Activated CD8-positive, alpha-beta memory T cell treated with anti-CD3 and anti-CD28 coated beads, Interleukin-2, amount 50 U/mL, for 24 hours (primary cell): ENCODE measurements around the gene TMEM235.

Source experiments
- DNase-seq: peaks from one replicate; pipeline ENCODE4 v3.0.0-alpha.2; 2020; ENCODE audit errors: extremely low read depth

Gene TMEM235

DNA sequence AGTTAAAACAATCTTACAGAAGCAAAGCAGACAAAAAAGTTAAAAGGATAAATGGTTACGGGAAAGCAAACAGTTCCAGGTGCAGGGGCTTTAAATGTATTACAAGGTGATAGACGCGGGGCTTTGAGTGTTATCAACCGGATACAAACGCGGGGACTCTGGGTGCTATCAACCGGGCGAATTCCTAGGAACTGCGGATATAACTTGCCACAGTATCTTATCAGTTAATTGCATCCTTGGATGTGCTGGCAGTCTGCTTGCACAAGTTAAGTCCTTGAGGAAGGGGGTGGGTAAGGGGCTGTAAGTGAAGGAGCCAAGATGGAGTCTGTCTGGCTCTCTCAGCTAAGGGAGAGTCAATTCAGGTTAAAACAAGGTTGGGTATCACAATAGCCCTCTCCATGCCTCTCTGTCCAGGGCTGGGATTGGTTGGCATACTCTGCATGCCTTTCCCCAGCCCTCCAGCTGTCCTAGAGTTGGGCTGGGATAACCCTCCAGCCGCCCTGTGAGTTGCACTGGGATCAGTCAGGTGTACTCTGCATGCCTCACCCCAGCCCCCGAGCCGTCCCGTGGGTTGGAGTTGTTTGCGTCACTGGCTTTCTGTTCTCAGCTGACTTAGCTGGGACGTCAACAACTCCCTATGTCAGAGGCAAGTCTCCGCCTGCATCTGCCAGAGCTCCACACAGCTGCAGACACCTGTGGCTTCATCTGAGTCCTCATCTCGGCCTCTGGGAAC, 40.9 kb downstream of the TMEM235 start:
- DNase-seq: no peak

DNA sequence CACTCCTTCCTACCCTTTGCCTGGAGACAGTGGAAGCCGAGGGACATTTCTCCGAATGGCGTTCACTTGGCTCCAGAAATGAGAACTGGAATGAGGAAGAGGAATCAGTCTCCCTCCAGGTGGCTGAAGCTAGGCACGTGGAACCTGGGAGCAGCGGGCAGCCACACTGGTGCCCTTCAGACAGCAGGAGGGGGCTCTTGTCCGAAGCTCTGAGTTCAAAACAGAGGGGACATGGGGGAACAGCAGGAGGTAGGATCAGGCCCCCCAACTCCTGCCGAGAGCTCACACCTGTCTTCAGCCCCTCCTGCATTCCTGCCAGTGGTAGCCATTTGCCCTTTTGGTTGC, 41.5 kb downstream of the TMEM235 start:
- DNase-seq: no peak

DNA sequence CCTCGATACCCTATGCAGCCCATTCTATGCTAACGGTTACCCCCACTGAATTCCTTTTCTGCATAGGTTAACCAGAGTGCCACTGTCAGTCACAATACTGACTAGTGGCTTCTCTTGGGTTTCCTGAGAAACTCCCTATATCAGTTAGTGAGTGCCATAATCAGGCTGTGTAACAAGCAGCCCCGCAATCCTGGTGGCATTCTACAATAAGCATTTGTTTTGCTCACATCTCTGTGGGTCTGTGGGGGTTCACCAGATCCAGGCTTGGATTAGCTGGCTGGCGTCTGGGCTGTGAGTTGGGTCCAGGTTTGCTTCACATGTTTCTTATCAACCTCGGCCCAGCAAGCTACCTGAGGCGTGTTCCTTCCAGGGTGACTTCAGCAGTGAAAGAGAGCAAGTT, 42.4 kb downstream of the TMEM235 start:
- DNase-seq: no peak

DNA sequence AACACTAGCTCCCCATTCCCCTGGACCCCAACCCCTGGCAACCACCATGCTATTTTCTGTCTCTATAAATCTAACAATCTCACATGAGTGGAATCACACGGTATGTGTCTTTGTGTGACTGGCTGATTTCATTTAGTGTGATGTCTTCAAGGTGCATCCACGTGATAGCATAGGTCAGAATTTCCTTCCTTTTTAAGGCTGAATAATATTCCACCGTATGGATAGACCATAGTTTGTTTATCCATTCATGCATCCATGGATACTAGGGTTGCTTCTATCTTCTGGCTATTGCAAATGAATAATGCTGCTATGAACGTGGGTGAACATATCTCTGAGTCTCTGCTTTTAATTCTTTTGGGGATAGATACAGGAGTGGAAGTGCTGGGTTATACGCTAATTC, 43.9 kb downstream of the TMEM235 start:
- DNase-seq: no peak

DNA sequence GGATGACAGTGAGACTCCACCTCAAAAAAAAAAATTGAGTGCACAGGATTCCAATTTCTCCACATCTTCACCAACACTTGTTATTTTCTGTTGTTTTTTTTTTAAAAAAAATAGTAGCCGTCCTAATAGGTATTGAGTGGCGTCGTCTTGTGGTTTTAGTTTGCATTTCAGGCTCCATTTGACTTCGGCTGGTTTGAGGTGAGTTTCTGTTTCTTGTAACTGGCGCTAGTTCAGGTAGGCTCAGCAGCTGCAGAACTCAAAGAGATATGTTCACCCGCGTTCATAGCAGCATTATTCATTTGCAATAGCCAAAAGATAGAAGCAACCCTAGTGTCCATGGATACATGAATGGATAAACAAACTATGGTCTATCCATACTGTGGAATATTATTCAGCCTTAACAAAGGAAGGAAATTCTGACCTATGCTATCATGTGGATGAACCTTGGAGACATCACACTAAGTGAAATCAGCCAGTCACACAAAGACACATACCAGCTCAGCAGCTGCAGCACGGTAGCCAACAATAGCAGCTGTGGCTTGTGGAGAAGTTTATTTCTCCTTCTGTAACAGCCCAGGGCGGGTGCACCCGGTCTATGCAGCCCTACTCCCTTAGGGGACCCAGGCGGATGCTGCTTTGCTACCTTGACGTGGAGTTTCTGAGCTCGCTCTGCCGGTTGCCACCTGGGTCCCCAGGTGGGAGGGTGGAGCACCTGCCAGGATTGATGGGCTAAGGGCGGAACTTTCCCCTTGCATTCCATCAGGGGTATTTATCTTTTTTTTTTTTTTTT, 44.9 kb downstream of the TMEM235 start:
- no peak for DNase-seq

DNA sequence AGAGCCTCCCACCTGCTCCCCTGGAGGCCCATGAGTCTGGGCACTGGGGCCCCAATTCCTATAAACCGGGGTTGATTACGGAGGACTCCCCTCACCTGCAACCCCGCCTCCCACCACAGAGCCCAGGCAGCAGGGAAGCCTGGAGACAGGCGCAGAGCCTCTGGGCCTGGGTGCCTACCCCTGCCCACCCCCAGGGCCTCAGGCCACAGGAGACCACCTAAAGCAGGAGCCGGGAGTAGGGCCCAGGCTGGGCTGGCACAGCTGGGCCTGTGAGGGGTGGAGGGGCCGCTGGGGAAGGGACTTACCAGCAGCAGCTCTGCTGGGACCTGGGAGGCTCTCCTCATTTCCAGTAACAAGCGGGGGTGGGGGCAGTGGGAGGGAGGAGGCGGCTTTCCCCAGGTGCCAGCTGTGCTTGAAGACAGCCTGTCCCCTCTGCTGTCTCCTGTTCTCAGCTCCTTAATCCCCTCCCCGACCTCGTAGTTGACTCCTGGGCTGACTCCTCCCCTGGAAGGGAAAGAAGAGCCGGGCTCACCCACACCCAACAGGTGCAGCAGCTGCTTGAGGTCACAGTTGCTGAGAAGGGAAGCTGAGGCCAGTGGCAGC, 46.8 kb downstream of the TMEM235 start:
- no peak for DNase-seq

DNA sequence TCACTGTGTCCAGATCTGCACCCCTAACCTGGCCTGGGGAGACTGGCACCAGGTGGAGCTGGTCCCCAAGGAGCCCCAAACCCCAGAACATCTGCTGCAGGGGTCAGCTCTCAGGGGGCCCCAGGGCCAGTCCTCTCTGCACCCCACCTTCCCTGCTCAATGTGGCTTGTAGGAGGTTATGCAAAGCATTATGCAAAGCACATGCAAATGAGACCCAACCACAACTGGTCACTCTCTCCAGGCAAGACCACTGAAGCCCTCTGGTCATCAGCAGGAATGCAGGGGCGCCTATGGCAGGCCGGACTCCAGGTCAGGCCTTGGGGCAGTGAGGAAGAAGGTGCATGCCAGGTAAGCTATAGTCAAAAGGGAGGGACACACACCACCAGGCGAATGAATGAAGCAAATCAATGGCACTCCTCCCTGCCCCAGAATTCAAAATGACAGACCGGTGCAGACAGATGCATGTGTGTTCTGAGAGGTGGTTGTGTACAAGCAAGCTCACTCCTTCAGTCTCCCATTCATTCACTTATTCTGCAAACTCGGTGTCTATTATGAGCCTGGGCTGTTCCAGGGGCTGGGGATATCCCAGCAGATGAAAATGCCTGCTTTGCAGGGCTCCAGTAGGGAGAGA, 48.0 kb downstream of the TMEM235 start:
- DNase-seq: no peak

DNA sequence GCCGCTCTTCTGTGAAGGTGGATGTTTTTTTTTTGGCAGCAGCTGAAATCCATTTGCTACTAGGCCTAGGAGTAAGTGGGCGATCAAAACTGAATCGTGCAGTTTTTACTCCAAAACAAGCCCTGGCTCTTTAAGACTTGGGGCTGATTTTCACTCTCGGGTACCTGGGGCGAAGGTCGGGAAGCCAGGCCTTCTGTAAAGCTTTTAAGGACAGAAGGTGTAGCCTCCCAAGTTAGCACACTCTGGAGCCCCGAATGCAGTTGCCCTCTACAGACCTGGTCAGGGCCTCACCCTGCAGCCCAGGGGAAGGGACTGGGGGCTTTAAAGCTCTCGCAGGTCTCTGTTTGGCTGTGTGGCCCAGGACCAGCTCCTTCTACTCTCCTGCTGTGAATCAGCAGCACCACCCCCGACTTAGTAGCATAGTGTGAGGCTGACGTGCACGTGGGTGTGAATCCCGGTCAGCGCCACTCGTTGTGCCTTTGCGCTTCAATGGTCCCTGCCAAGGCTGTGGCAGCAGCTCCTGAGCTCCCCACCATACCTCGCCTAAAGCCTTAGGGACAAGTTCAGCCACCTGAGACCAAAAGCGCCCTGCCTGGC, 49.9 kb downstream of the TMEM235 start:
- DNase-seq: no peak

DNA sequence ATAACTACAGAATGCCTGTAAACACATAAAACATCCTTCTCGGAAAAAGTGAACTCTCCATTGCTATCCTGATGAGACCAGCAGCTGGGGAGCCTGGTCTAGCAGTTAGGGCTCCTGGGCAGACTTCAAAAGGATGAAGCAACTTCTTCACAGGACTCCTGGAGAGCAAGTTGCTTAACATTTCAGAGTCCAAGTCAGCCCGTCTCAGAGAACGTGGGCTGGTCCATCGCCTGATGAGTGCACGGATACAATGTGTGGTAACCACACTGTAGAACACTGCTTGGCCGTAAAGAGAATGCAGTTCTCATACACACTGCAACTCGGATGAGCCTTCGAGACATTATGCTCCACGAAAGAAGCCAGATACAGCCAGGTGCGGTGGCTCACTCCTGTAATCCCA, 52.7 kb downstream of the TMEM235 start:
- no peak for DNase-seq

DNA sequence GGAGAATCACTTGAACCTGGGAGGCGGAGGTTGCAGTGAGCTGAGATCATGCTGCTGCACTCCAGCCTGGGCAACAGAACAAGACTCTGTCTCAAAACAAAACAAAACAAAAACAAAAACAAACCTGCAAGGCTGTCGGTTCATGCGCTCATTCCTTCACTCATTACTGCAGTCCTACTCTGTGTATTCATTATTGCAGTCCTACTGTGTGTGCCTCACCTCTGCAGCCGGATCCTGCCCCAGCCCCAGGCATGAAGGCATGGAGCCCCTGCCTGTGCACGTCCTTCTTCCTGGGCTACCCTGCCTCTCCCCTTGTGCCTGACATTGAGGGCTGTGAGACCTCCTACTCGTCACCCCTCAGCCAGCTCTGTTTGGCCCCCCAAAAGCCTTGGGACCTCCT, 57.6 kb downstream of the TMEM235 start:
- no peak for DNase-seq

DNA sequence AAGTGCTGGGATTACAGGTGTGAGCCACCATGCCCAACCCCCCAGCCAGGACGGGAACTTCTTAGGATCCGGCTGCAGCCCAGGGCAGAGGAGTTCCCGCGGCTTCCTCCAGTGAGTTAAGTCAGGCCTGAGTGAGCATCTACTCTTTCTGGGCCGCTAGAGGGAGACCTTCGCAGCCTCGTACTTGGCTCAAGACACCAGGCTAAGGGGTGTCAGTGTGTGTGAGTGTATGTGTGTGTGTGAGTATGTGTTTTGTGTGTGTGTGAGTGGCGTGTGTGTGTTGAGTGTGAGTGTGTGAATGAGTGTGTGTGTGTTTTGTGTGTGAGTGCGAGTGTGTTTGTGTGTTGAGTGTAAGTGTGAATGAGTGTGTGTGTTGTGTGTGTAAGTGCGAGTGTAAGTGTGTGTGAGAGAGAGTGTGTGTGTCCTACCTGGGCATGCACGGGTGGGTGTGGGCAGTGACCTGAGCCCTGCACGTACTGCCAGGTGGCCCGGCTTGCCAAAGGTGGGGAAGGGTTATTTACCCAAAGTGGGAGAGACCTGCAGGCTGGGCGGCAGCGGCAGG, 58.5 kb downstream of the TMEM235 start:
- peak; percentile 39 for DNase-seq
